ENCODE data around the gene GNAZ.

The GNAZ gene

GRCh38 chr22:23065495-23066122, 4.7 kb upstream of the GNAZ start:
- DNase-seq, result no peak

GRCh38 chr22:23066200-23067022, 3.9 kb upstream of the GNAZ start:
- no peak for DNase-seq

GRCh38 chr22:23067023-23067650, 3.2 kb upstream of the GNAZ start:
- no peak for DNase-seq

- DNase-seq, result no peak
These were observed 2.6 kb upstream of the GNAZ start for GRCh38 chr22:23067691-23068090.

- no peak for DNase-seq
These were observed 2.1 kb upstream of the GNAZ start for GRCh38 chr22:23068096-23068831.

- DNase-seq, result no peak
These were observed 1.4 kb upstream of the GNAZ start for GRCh38 chr22:23068832-23069385.

- DNase-seq, result peak; percentile 83
These were observed 589 bp upstream of the GNAZ start for GRCh38 chr22:23069502-23070357.

GRCh38 chr22:23071230-23072076, 1.1 kb downstream of the GNAZ start:
- no peak for DNase-seq

- peak; percentile 81 for DNase-seq
These were observed 2.0 kb downstream of the GNAZ start for GRCh38 chr22:23072077-23072910.

GRCh38 chr22:23072911-23073491, 2.7 kb downstream of the GNAZ start:
- DNase-seq, result peak; percentile 74

GRCh38 chr22:23073526-23074229, 3.4 kb downstream of the GNAZ start:
- DNase-seq, result no peak

- DNase-seq, result no peak
These were observed 4.1 kb downstream of the GNAZ start for GRCh38 chr22:23074451-23074850.

GRCh38 chr22:23075050-23075449, 4.7 kb downstream of the GNAZ start:
- no peak for DNase-seq

GRCh38 chr22:23075525-23076216, 5.4 kb downstream of the GNAZ start:
- DNase-seq, result no peak

- no peak for DNase-seq
These were observed 6.7 kb downstream of the GNAZ start for GRCh38 chr22:23076896-23077572.

- no peak for DNase-seq
These were observed 7.5 kb downstream of the GNAZ start for GRCh38 chr22:23077627-23078461.

GRCh38 chr22:23078462-23078787, 8.1 kb downstream of the GNAZ start:
- DNase-seq, result no peak
